K562 (cell line): ENCODE results near the gene TMEM11. TPM values are rescaled to one million over a fixed set of nuclear protein-coding genes. Genes with fewer than 3 reads are reported as not detected.

Source experiments
- BRCA1 ChIP-seq, 2 experiments: fragments of 450-650 bp in 1 of 2; sonication (generic) in 1 of 2; formaldehyde crosslinking in 1 of 2; IDR thresholded peaks; 2 replicates each; pipeline versions ENCODE4 v1.5.0 to v1.6.1; 2017 to 2020; ENCODE audit warnings: mild to moderate bottlenecking in 1 of 2, missing genetic modification reagents in 1 of 2
- CGGBP1 ChIP-seq: fragments of 250-450 bp; sonication (Bioruptor Pico); IDR thresholded peaks from 2 replicates; pipeline ENCODE4 v1.9.0; 2021; ENCODE audit warnings: mild to moderate bottlenecking
- CHD2 ChIP-seq: IDR thresholded peaks from 2 replicates; pipeline ENCODE4 v1.6.1; 2011; ENCODE audit warnings: low read depth, low read length
- COPS2 ChIP-seq: fragments of 450-650 bp; conservative IDR thresholded peaks from 2 replicates; pipeline ENCODE4 v1.6.1; 2016; ENCODE audit warnings: mild to moderate bottlenecking, moderate library complexity
- DDX20 ChIP-seq: fragments of 450-650 bp; IDR thresholded peaks from 2 replicates; pipeline ENCODE4 v1.6.1; 2016; ENCODE audit warnings: missing genetic modification characterization, low read depth, mild to moderate bottlenecking, missing compliant biosample characterization, moderate library complexity
- ETS1 ChIP-seq: conservative IDR thresholded peaks from 2 replicates; pipeline ENCODE4 v1.6.1; 2011; ENCODE audit warnings: low read depth, mild to moderate bottlenecking, low read length; ENCODE audit not compliant: control insufficient read depth
- ETV5 ChIP-seq: sonication (generic); formaldehyde crosslinking; IDR thresholded peaks from 2 replicates; pipeline ENCODE4 v1.4.0; 2020; ENCODE audit warnings: low read depth, mild to moderate bottlenecking, missing genetic modification reagents
- FOXM1 ChIP-seq, 2 experiments: fragments of 450-650 bp in 1 of 2; sonication (generic) in 1 of 2; formaldehyde crosslinking in 1 of 2; IDR thresholded peaks; 2 replicates each; pipeline versions ENCODE4 v1.6.1 to v1.9.0; 2017 to 2022; ENCODE audit warnings: low read depth in 2 of 2, mild to moderate bottlenecking in 2 of 2, missing genetic modification reagents in 1 of 2, moderate library complexity in 1 of 2
- HBP1 ChIP-seq: fragments of 450-650 bp; formaldehyde crosslinking; IDR thresholded peaks from 2 replicates; pipeline ENCODE4 v1.4.0; 2022; ENCODE audit warnings: missing genetic modification characterization
- KAT7 ChIP-seq: sonication (generic); formaldehyde crosslinking; IDR thresholded peaks from 2 replicates; pipeline ENCODE4 v1.8.0; 2022; ENCODE audit warnings: missing genetic modification reagents, mild to moderate bottlenecking, borderline replicate concordance
- KDM5B ChIP-seq: fragments of 200-600 bp; sonication (generic); IDR thresholded peaks from 2 replicates; pipeline ENCODE4 v1.6.1; 2012; ENCODE audit warnings: low read depth, mild to moderate bottlenecking, moderate library complexity, low read length, control low read depth, inconsistent platforms; ENCODE audit not compliant: insufficient replicate concordance
- MAX ChIP-seq: sonication (generic); formaldehyde crosslinking; IDR thresholded peaks from 2 replicates; pipeline ENCODE4 v1.9.0; 2022; ENCODE audit warnings: mild to moderate bottlenecking, missing genetic modification reagents
- MEF2D ChIP-seq: conservative IDR thresholded peaks from 2 replicates; pipeline ENCODE4 v1.6.1; 2016; ENCODE audit warnings: low read depth, missing genetic modification characterization, missing compliant biosample characterization
- SNAPC5 ChIP-seq: fragments of 250-450 bp; sonication (Bioruptor Pico); IDR thresholded peaks from 2 replicates; pipeline ENCODE4 v1.8.0; 2021; ENCODE audit warnings: moderate library complexity, mild to moderate bottlenecking, inconsistent platforms
- SNIP1 ChIP-seq: fragments of 450-650 bp; IDR thresholded peaks from 2 replicates; pipeline ENCODE4 v1.7.1; 2017; ENCODE audit warnings: low read depth, mild to moderate bottlenecking
- STAT5A ChIP-seq: IDR thresholded peaks from 2 replicates; pipeline ENCODE4 v1.6.1; 2012; ENCODE audit warnings: low read length, inconsistent platforms, borderline replicate concordance
- TSC22D4 ChIP-seq: fragments of 450-650 bp; IDR thresholded peaks from 2 replicates; pipeline ENCODE4 v1.6.1; 2016; ENCODE audit warnings: missing genetic modification characterization, missing biosample characterization, control low read depth
- YBX1 ChIP-seq: fragments of 450-650 bp; IDR thresholded peaks from 2 replicates; pipeline ENCODE4 v1.7.1; 2016; ENCODE audit warnings: mild to moderate bottlenecking
- ZFP1 ChIP-seq: fragments of 450-650 bp; formaldehyde crosslinking; IDR thresholded peaks from 2 replicates; pipeline ENCODE4 v1.4.0; 2020; ENCODE audit warnings: mild to moderate bottlenecking, mixed read lengths
- ZFP30 ChIP-seq: fragments of 250-450 bp; sonication (Bioruptor Pico); IDR thresholded peaks from 2 replicates; pipeline ENCODE4 v1.8.0; 2022; ENCODE audit warnings: moderate library complexity, mild to moderate bottlenecking, inconsistent platforms, borderline replicate concordance
- ZNF408 ChIP-seq: fragments of 250-450 bp; sonication (Bioruptor Pico); IDR thresholded peaks from 2 replicates; pipeline ENCODE4 v1.4.0; 2020; ENCODE audit warnings: low read depth, mild to moderate bottlenecking, moderate library complexity
- ZNF436 ChIP-seq: fragments of 250-450, 450-650 bp; sonication (Bioruptor Pico); formaldehyde crosslinking; IDR thresholded peaks from 2 replicates; pipeline ENCODE4 v1.7.0; 2020; ENCODE audit warnings: mild to moderate bottlenecking
- ZNF766 ChIP-seq: fragments of 200-800 bp; sonication (Bioruptor generic); conservative IDR thresholded peaks from 2 replicates; pipeline ENCODE4 v1.6.1; 2016; ENCODE audit warnings: missing genetic modification characterization, missing compliant biosample characterization
- ZSCAN29 ChIP-seq: fragments of 450-650 bp; IDR thresholded peaks from 2 replicates; pipeline ENCODE4 v1.6.1; 2017
- polyA plus RNA-seq, 8 experiments: library from polyadenylated mRNA; depleted of rRNA in 4 of 8; stranded (reverse) in 5 of 8; unstranded in 3 of 8; fragments of >200 nt; fragmentation: Nextera tagmentation in 2 of 8; fragmentation: Illumina TruSeq in 1 of 8; extraction: Ambion mirVana in 2 of 8; extraction: Trizol in 1 of 8; gene quantifications; 2 replicates each; pipeline versions ENCODE4 v1.2.1 to v1.2.3, GENCODE V29; 2011 to 2014; ENCODE audit warnings: inconsistent platforms in 1 of 8, missing spikeins in 1 of 8
- total RNA-seq, 7 experiments: library from RNA; depleted of rRNA in 6 of 7; stranded (reverse); fragments of >200 nt in 6 of 7; fragmentation: Illumina TruSeq in 2 of 7; extraction: Trizol in 2 of 7; gene quantifications; 2 replicates each; pipeline versions ENCODE4 v1.2.1 to v1.2.3, GENCODE V29; 2011 to 2021; ENCODE audit warnings: low replicate concordance in 1 of 7

Gene TMEM11
- total and polyA plus RNA-seq, 9 of the 15 experiments (the other 6 are each of a cell fraction or from before 2014, with no cell fraction given), result 12.0 to 40.7 (median 30.0) TPM

- no peak for TF ChIP-seq ZFP30
- TF ChIP-seq MEF2D, result no peak
- no peak for TF ChIP-seq COPS2
- TF ChIP-seq KAT7, result peak; percentile 8; the same call in 1 of the 2 replicates
- no peak for TF ChIP-seq MAX (CRISPR knock-in tag)
- no peak for TF ChIP-seq ZNF436 (CRISPR knock-in tag)
- no peak for TF ChIP-seq ZNF408 (CRISPR knock-in tag)
- TF ChIP-seq HBP1, result no peak
- TF ChIP-seq DDX20 (tag), result no peak
- no peak for TF ChIP-seq SNAPC5 (CRISPR knock-in tag)
- TF ChIP-seq CHD2, result peak; percentile 94
- peak; percentile 97 for TF ChIP-seq ETS1
- TF ChIP-seq BRCA1 (IDR thresholded peaks at IDR 0.05), result no peak
- no peak for TF ChIP-seq BRCA1 (CRISPR knock-in tag; IDR thresholded peaks at IDR 0.05)
- TF ChIP-seq YBX1, result no peak
- no peak for TF ChIP-seq CGGBP1 (CRISPR knock-in tag)
- TF ChIP-seq TSC22D4 (tag), result no peak
- TF ChIP-seq STAT5A, result no peak
- TF ChIP-seq ZSCAN29, result no peak
- no peak for TF ChIP-seq FOXM1 (IDR thresholded peaks at IDR 0.05; ENCODE audit: low read depth)
- TF ChIP-seq FOXM1 (CRISPR knock-in tag; IDR thresholded peaks at IDR 0.05; ENCODE audit: low read depth), result no peak
- no peak for TF ChIP-seq SNIP1
- TF ChIP-seq ZFP1 (CRISPR knock-in tag), result no peak
- TF ChIP-seq ETV5 (CRISPR knock-in tag), result no peak
- TF ChIP-seq KDM5B, result peak; percentile 38
- TF ChIP-seq ZNF766, result peak; percentile 96
Measured at GRCh38 chr17:21214015-21214776, at the start of gene TMEM11 (continued).
